Measurements from ENCODE around the gene RPS23.

GRCh38 chr5:82295959-82296531 is 17.9 kb upstream of the RPS23 start:
- TF ChIP-seq CTCF (conservative IDR thresholded peaks at IDR 0.05) (no peak), ZFX (IDR thresholded peaks at IDR 0.05) (no peak)

Data from C4-2B (cell line).